Measurements from ENCODE around the gene MED26. TPM values are rescaled to one million over a fixed set of nuclear protein-coding genes. Genes with fewer than 3 reads are reported as not detected.

Gene MED26
- total and polyA plus RNA-seq, 9 donors = 5.3 to 8.0 (median 6.8) TPM

DNA sequence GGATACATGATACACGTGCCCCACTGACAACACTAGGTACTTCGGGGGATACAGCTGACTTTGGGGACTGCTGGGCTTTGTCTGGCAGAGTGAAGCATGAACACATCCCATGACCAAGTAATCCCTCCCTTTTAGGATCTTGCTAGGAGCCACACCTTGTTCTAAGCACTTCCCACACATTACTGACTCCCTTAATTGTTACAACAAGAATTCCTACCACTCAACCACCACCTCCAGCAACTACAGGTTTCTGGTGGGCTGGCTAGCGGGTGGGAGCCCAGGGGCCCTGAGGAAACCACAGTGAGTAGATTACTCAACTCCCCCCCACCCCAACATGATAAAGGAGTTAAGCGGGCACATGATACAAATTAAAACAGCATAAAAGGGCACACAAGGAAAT lies 48.6 kb downstream of the MED26 start:
- DNase-seq = no peak
- Histone ChIP-seq H3K9me3 (replicated peaks; ENCODE audit: control insufficient read depth, low read depth, low read length) (no peaks in the 10 kb centered on the region), H3K36me3 (ENCODE audit: control insufficient read depth, insufficient read depth, low read length) (peaks cover 50% of the 10 kb centered on the region), H3K27me3 (ENCODE audit: control insufficient read depth, insufficient read depth, low read length) (no peaks in the 10 kb centered on the region), H3K4me1 (ENCODE audit: control insufficient read depth, insufficient read depth, low read length) (peaks cover 40% of the 10 kb centered on the region), H3K27ac (ENCODE audit: low read length) (no peak overlapping the region), H3K4me3 (ENCODE audit: low read length) (no peak overlapping the region)
- 80% methylated on average over 3 of the region's 4 CpGs for WGBS (ENCODE audit: insufficient coverage)

DNA sequence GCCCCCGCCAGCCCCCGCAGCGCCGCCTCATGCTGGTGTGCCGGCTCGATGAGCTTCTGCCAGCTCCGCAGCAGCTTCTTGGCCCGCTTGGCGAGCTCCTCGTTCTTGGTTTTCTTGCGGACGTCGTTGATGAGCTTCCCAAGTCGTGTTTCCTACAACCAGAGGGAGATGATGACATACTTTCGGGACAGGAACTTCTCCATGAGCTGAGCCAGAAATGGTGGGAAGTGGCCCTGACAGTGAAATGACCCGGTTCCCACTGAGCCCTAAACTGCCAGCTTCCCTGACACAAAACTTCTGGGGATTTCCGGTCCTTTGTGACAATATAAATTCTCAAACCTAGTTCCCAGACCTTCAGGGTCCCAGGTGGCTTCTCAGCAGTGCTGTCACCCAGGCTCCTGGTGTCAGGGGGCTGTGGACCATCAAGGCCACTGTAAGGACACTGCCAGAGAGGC lies 50.4 kb downstream of the MED26 start:
- H3K27ac ChIP-seq (ENCODE audit: low read length) = no peak overlapping the region
- no peaks in the 10 kb centered on the region for H3K27me3 ChIP-seq (ENCODE audit: control insufficient read depth, insufficient read depth, low read length)
- 88% methylated on average over 16 of the region's 17 CpGs for WGBS (ENCODE audit: insufficient coverage)
- H3K4me3 ChIP-seq (ENCODE audit: low read length) = no peak overlapping the region
- H3K4me1 ChIP-seq (ENCODE audit: control insufficient read depth, insufficient read depth, low read length) = peaks cover 39% of the 10 kb centered on the region
- peaks cover 59% of the 10 kb centered on the region for H3K36me3 ChIP-seq (ENCODE audit: control insufficient read depth, insufficient read depth, low read length)
- no peaks in the 10 kb centered on the region for H3K9me3 ChIP-seq (replicated peaks; ENCODE audit: control insufficient read depth, low read depth, low read length)
- no peak for DNase-seq

DNA sequence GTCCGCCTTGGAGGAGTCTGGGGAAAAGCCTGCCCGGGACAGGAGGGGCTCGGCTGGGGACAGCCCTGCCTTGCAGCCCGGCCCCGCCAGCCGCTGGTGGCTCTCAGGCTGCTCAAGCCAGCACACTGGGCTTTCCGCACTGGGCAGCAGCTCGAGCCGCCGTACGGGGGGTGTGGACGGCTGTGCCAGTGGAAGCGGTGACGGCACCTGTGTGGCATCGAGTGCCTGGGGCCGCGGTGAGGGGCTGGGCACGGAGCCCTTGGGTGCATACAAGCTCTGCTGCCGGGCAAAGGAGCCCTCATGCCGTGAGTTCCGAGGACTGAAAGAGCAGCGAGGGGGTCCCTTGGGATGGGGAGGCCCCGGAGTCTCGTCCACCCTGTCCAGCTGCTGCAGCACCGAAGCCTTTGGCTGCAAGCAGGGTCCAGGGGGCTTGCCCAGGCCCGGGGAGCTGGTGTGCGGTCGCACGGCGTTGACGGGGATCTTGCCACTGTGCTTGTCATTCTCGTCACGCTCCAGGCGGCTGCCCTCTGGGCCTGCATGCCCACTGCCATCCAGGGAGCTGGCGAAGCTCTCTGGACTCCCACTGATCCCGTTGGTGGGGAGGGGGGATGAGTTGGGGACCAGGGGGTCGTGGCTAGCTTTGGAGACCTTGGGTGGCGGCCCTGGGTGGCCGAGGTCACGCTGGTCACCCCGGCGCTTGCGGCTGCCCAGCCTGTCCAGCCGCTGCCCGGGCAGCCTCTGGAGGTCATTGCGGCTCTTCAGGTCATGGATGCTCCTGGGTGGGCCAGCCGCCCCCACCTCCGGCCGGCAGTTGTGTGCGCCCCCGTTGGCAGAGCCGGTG lies 51.1 kb downstream of the MED26 start:
- H3K27me3 ChIP-seq (ENCODE audit: control insufficient read depth, insufficient read depth, low read length) = no peaks in the 10 kb centered on the region
- H3K4me1 ChIP-seq (ENCODE audit: control insufficient read depth, insufficient read depth, low read length) = peaks cover 38% of the 10 kb centered on the region
- no peak overlapping the region for H3K27ac ChIP-seq (ENCODE audit: low read length)
- H3K36me3 ChIP-seq (ENCODE audit: control insufficient read depth, insufficient read depth, low read length) = peaks cover 58% of the 10 kb centered on the region
- 89% methylated on average over 44 of the region's 52 CpGs for WGBS (ENCODE audit: insufficient coverage)
- H3K4me3 ChIP-seq (ENCODE audit: low read length) = no peak overlapping the region
- DNase-seq = no peak
- H3K9me3 ChIP-seq (replicated peaks; ENCODE audit: control insufficient read depth, low read depth, low read length) = no peaks in the 10 kb centered on the region

DNA sequence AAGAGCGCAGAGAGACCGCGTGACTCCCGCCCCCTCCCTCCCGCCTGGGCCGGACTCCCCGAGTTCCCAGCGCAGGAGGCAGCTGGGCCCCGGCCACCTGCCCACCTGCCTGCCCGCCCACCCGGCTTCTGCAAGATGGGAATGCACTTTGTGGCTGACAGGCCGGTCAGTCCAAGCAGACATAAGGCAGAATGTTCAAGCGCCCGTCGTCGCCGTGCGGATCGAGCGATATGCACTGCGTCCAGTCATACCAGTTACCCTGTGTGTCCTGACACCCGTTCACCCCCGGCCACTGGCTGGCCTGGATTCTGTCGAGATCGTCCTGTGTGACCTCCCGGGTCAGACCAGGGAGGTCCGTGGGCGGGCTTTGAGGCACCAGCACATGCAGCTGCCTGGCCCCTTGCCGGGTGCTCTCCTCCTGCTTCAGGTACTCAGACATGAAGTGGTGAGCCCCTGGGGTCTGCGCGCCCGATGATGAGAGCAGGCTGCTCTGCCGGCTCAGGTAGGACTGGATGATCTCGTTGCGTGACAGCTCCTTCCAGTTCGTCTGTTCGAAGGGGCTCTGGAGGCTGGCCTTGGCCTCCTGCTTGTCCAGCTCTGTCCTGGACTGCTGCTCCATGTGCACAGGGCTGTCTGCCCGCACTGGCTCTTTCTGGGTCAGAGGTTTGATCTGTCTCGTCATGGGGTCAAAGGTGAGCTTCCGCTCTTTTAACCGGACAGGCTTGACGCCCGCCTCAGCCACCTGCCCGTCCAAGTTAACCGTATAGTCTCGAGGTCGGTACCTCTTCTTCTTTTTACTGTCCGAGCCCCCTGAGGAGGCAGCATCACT lies 51.9 kb downstream of the MED26 start:
- H3K4me3 ChIP-seq (ENCODE audit: low read length) = no peak overlapping the region
- no peaks in the 10 kb centered on the region for H3K27me3 ChIP-seq (ENCODE audit: control insufficient read depth, insufficient read depth, low read length)
- H3K36me3 ChIP-seq (ENCODE audit: control insufficient read depth, insufficient read depth, low read length) = peaks cover 50% of the 10 kb centered on the region
- WGBS (ENCODE audit: insufficient coverage) = 83% methylated on average over 48 of the region's 48 CpGs
- peaks cover 38% of the 10 kb centered on the region for H3K4me1 ChIP-seq (ENCODE audit: control insufficient read depth, insufficient read depth, low read length)
- no peak for DNase-seq
- no peaks in the 10 kb centered on the region for H3K9me3 ChIP-seq (replicated peaks; ENCODE audit: control insufficient read depth, low read depth, low read length)
- no peak overlapping the region for H3K27ac ChIP-seq (ENCODE audit: low read length)

DNA sequence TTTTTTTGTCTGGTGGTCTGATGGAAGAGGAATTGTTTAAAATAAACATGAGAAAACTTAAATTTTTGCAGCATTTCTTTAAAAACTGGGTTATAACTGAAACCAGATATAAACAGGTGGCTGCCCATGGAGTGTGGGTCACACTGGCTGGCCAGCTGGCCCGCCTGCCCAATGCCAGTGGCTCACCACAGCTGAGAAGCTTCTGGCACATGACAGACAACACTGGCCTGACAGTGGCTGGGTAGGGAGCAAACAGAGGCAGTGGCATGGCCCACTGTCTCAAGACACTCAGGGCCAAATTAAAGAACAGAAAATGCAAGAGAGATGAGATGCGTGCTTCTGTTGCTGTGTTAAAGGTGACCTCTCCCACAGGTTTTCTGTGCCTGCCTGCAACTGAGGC lies 52.7 kb downstream of the MED26 start:
- Histone ChIP-seq H3K9me3 (replicated peaks; ENCODE audit: control insufficient read depth, low read depth, low read length) (no peaks in the 10 kb centered on the region), H3K4me1 (ENCODE audit: control insufficient read depth, insufficient read depth, low read length) (peaks cover 37% of the 10 kb centered on the region), H3K27ac (ENCODE audit: low read length) (no peak overlapping the region), H3K4me3 (ENCODE audit: low read length) (no peak overlapping the region), H3K36me3 (ENCODE audit: control insufficient read depth, insufficient read depth, low read length) (peaks cover 52% of the 10 kb centered on the region), H3K27me3 (ENCODE audit: control insufficient read depth, insufficient read depth, low read length) (no peaks in the 10 kb centered on the region)
- no peak for DNase-seq
- 76% methylated on average over 2 of the region's 2 CpGs for WGBS (ENCODE audit: insufficient coverage)

DNA sequence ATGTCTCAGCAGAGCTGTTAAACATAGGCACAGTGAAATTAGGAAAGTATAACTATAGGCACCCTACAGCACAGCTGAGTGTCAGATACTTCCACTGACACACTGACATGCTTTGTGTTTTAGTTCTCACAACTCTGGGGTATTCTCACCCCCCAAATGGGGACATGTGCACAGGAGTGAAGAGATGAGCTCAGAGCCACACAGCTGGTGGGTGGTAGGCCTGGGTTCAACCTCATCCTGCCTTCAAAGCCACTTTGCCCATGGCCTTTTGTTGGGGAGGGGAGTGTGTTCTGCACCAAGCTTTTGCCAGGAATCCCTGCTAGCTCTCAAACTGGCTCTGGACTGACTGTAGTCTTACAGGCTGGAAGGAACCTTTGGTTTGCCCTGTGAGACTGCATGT lies 54.1 kb downstream of the MED26 start:
- no peak overlapping the region for H3K27ac ChIP-seq (ENCODE audit: low read length)
- H3K4me1 ChIP-seq (ENCODE audit: control insufficient read depth, insufficient read depth, low read length) = peaks cover 37% of the 10 kb centered on the region
- H3K36me3 ChIP-seq (ENCODE audit: control insufficient read depth, insufficient read depth, low read length) = peaks cover 55% of the 10 kb centered on the region
- no peak overlapping the region for H3K4me3 ChIP-seq (ENCODE audit: low read length)
- DNase-seq = no peak
- no peaks in the 10 kb centered on the region for H3K27me3 ChIP-seq (ENCODE audit: control insufficient read depth, insufficient read depth, low read length)
- H3K9me3 ChIP-seq (replicated peaks; ENCODE audit: control insufficient read depth, low read depth, low read length) = no peaks in the 10 kb centered on the region

DNA sequence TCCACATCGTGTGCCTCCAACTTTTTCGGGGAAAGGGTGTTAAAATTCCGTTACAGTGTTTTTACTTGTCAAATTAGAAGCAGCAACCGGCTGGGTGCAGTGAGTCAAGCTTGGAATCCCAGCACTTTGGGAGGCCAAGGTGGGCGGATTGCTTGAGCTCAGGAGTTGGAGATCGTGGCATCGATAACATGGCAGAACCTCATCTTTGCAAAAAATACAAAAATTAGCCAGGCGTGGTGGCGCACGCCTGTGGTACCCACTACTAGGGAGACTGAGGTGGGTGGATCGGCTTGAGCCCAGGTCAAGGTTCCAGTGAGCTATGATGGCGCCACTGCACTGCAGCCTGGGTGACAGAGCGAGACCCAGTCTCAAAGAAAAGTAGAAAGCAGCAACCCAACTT lies 54.7 kb downstream of the MED26 start:
- peak overlapping the region; percentile 58 for H3K27ac ChIP-seq (ENCODE audit: low read length)
- H3K36me3 ChIP-seq (ENCODE audit: control insufficient read depth, insufficient read depth, low read length) = peaks cover 56% of the 10 kb centered on the region
- H3K9me3 ChIP-seq (replicated peaks; ENCODE audit: control insufficient read depth, low read depth, low read length) = no peaks in the 10 kb centered on the region
- peak overlapping the region; percentile 56 for H3K4me3 ChIP-seq (ENCODE audit: low read length)
- DNase-seq = no peak
- WGBS (ENCODE audit: insufficient coverage) = 77% methylated on average over 8 of the region's 13 CpGs
- no peaks in the 10 kb centered on the region for H3K27me3 ChIP-seq (ENCODE audit: control insufficient read depth, insufficient read depth, low read length)
- peaks cover 37% of the 10 kb centered on the region for H3K4me1 ChIP-seq (ENCODE audit: control insufficient read depth, insufficient read depth, low read length)

DNA sequence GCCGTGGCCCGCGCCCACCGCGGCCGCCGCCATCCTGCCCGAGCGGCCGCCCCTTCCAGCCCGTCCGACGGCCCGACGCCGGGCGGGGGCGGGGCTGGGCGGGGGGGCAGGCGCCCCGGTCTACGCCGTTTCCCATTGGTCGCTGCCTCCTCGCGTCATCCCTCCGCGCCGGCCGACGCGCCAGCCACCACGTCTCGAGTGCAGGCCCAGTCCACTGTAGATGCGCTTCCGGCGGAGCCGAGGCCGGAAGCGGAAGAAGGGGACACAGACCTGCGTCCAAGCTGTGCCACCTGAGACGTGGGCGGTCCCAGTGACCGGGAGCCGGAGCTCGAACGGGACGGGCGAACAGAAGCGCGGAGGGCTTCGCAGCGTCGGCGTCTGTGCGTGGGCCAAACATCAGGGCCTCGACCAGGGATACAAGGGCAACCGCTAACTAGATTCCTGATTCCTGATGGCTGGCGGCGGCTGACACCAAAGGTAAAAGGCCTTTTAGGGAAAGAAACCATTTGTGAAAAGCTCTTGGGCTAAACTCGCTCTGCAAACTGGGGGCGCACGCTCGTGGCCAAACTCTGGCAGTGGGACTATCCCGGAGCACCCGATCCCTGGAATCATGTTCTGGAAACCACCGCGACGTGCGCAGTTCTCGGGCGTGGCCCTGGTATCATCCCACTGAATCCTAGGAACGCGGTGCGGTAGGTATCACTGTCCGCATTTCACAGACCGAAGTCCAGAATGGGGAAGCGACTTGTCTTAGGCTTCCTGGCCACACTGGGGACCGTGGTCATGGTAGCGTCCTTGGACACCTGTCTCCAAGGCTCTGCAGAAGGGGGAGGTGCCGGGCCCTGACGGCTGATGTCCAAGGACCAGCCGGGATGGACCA lies 55.4 kb downstream of the MED26 start, which contains the start of gene SLC35E1:
Gene SLC35E1, minus strand, starts transcription at position 84 of the 880 bp plus-strand sequence. Its CDS starts 51 bp downstream, at position 33.
- H3K9me3 ChIP-seq (replicated peaks; ENCODE audit: control insufficient read depth, low read depth, low read length) = no peaks in the 10 kb centered on the region
- no peaks in the 10 kb centered on the region for H3K27me3 ChIP-seq (ENCODE audit: control insufficient read depth, insufficient read depth, low read length)
- peaks cover 56% of the 10 kb centered on the region for H3K36me3 ChIP-seq (ENCODE audit: control insufficient read depth, insufficient read depth, low read length)
- peak within 1 kb of the TSS; percentile 58 for H3K27ac ChIP-seq (ENCODE audit: low read length)
- H3K4me3 ChIP-seq (ENCODE audit: low read length) = peak within 1 kb of the TSS; percentile 57
- peaks cover 37% of the 10 kb centered on the region for H3K4me1 ChIP-seq (ENCODE audit: control insufficient read depth, insufficient read depth, low read length)
- DNase-seq = peak; percentile 98
- WGBS (ENCODE audit: insufficient coverage) = under 1% methylated on average over 82 of the region's 83 CpGs

DNA sequence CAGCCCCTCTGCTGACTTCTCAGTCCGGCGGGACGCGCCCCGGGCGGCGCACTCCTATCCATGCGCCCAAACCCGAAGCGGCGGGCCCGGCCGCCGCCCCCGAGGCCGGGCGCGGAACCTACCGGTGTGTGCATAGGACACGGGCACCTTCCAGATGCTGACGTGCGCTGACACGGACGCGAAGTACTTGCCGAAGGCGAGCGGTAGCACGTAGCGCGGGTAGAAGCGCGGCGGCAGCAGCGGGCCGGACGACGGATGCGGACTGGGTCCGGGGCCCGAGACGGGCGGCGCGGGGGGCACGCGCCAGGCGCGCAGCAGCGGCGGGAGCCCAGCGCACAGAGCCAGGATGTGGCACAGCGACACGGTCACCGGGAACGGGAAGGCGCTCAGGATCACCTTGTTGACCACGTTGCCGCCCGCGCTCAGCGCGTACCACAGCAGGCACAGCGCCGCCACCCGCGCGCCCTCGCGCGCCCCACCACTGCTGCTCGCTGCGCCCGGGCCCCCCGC lies 56.1 kb downstream of the MED26 start:
- Histone ChIP-seq H3K4me3 (ENCODE audit: low read length) (peak overlapping the region; percentile 57), H3K9me3 (replicated peaks; ENCODE audit: control insufficient read depth, low read depth, low read length) (no peaks in the 10 kb centered on the region), H3K27ac (ENCODE audit: low read length) (no peak overlapping the region), H3K27me3 (ENCODE audit: control insufficient read depth, insufficient read depth, low read length) (no peaks in the 10 kb centered on the region), H3K36me3 (ENCODE audit: control insufficient read depth, insufficient read depth, low read length) (peaks cover 55% of the 10 kb centered on the region), H3K4me1 (ENCODE audit: control insufficient read depth, insufficient read depth, low read length) (peaks cover 37% of the 10 kb centered on the region)
- WGBS (ENCODE audit: insufficient coverage) = under 1% methylated on average over 75 of the region's 75 CpGs
- peak; percentile 39 for DNase-seq
